GM19438 (cell line): ENCODE measurements around the gene EFCAB8.
"Not testable (repeated sequence)": the region's sequence is repeated elsewhere in the genome, so short reads cannot be mapped to it uniquely, and the experiment has no call there.

Experiments used
- ATAC-seq: cut with Tn5 transposase; IDR thresholded peaks from one replicate; pipeline ENCODE4 v1.9.1; 2021; ENCODE audit warnings: low read depth; ENCODE audit not compliant: unreplicated experiment

The EFCAB8 gene

GRCh38 chr20:32946629-32947028 is 87.9 kb downstream of the EFCAB8 start:
- ATAC-seq: no peak

- ATAC-seq: not testable (repeated sequence)
Measured at GRCh38 chr20:32950539-32950938, 91.8 kb downstream of the EFCAB8 start.

GRCh38 chr20:32957459-32957858 is 98.7 kb downstream of the EFCAB8 start:
- no peak for ATAC-seq

- no peak for ATAC-seq
Measured at GRCh38 chr20:32958574-32958973, 99.9 kb downstream of the EFCAB8 start.

- ATAC-seq: no peak
Measured at GRCh38 chr20:32959351-32960221, 100.9 kb downstream of the EFCAB8 start.

- ATAC-seq: no peak
Measured at GRCh38 chr20:32960222-32960518, 101.4 kb downstream of the EFCAB8 start.

- no peak for ATAC-seq
Measured at GRCh38 chr20:32960849-32961731, 102.4 kb downstream of the EFCAB8 start.

GRCh38 chr20:32962053-32962452 is 103.3 kb downstream of the EFCAB8 start:
- no peak for ATAC-seq

- not testable (repeated sequence) for ATAC-seq
Measured at GRCh38 chr20:32962646-32963045, 103.9 kb downstream of the EFCAB8 start.

GRCh38 chr20:32963176-32963575 is 104.5 kb downstream of the EFCAB8 start:
- no peak for ATAC-seq

GRCh38 chr20:32964575-32964974 is 105.9 kb downstream of the EFCAB8 start:
- ATAC-seq: no peak

- ATAC-seq: no peak
Measured at GRCh38 chr20:32965115-32965514, 106.4 kb downstream of the EFCAB8 start.

GRCh38 chr20:32965581-32966373 is 107.1 kb downstream of the EFCAB8 start:
- no peak for ATAC-seq

- no peak for ATAC-seq
Measured at GRCh38 chr20:32966382-32966781, 107.7 kb downstream of the EFCAB8 start.

GRCh38 chr20:32966881-32967781 is 108.4 kb downstream of the EFCAB8 start:
- no peak for ATAC-seq

GRCh38 chr20:32967961-32968457 is 109.3 kb downstream of the EFCAB8 start:
- ATAC-seq: no peak

- ATAC-seq: no peak
Measured at GRCh38 chr20:32968478-32969241, 109.9 kb downstream of the EFCAB8 start.

GRCh38 chr20:32969356-32970114 is 110.8 kb downstream of the EFCAB8 start:
- ATAC-seq: no peak
